ENCODE data around the gene CASQ2.

DNA sequence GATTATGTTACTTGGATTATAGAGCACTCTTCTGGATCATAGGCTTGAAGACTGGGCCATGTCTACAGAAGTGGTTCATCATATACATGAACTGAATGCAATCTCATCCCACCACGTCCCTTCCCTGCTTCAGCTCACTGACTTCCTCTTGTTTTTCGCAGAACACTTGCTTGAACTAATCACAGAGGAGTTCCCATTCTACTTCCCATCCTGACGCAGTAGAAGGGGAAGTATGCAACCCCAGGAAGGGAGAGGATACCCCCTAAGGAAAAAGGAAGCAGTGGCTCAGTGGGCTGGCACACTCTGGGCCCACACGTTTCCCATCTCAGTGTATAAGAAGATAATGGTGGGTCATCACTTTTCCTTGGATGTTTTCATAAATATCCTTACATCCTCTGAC, 36.2 kb downstream of the CASQ2 start:
- TF ChIP-seq POLR2AphosphoS5 (IDR thresholded peaks at IDR 0.05; ENCODE audit: low read depth, low read length) (no peak), SPI1 (IDR thresholded peaks at IDR 0.05; ENCODE audit: low read depth, low read length) (no peak), POLR2A (IDR thresholded peaks at IDR 0.05; ENCODE audit: low read depth, low read length) (no peak)
